GM23338 (cell line): ENCODE data around the gene WWC1. TPM values are rescaled to one million over a fixed set of nuclear protein-coding genes. Genes with fewer than 3 reads are reported as not detected.

ENCODE experiments used
- ATAC-seq: fragments of 200-7000 bp; cut with Tn5 transposase; 3 replicates; pipeline ENCODE4 v1.9.1; 2020
- DNase-seq: peaks from one replicate; pipeline ENCODE4 v3.0.0-alpha.2; 2015; ENCODE audit warnings: low spot score
- H2AFZ ChIP-seq: fragments of 200-600 bp; sonication (generic); 2 replicates; pipeline ENCODE4 v1.8.0; 2016; ENCODE audit warnings: antibody characterized with exemption, mild to moderate bottlenecking, moderate library complexity
- H3F3A ChIP-seq: fragments of 200-600 bp; sonication (generic); replicated peaks from 2 replicates; pipeline ENCODE4 v1.8.0; 2017; ENCODE audit warnings: antibody characterized with exemption, mixed run types, low read depth
- H3K27ac ChIP-seq: fragments of 200-600 bp; sonication (generic); 2 replicates; pipeline ENCODE4 v1.6.1; 2016; ENCODE audit warnings: low read depth
- H3K27me3 ChIP-seq: fragments of 200-600 bp; sonication (generic); 2 replicates; pipeline ENCODE4 v1.8.0; 2016; ENCODE audit warnings: mild to moderate bottlenecking, mixed run types, moderate library complexity; ENCODE audit not compliant: insufficient read depth
- H3K36me3 ChIP-seq: fragments of 200-600 bp; sonication (generic); 2 replicates; pipeline ENCODE4 v1.8.0; 2016; ENCODE audit warnings: mild to moderate bottlenecking; ENCODE audit not compliant: insufficient read depth
- H3K4me1 ChIP-seq: fragments of 200-600 bp; sonication (generic); 2 replicates; pipeline ENCODE4 v1.8.0; 2016; ENCODE audit warnings: mild to moderate bottlenecking, moderate library complexity; ENCODE audit not compliant: insufficient read depth
- H3K4me2 ChIP-seq: fragments of 200-600 bp; sonication (generic); 2 replicates; pipeline ENCODE4 v1.7.1; 2017; ENCODE audit warnings: mixed run types
- H3K4me3 ChIP-seq: fragments of 200-600 bp; sonication (generic); 2 replicates; pipeline ENCODE4 v1.6.1; 2016; ENCODE audit warnings: mixed run types
- H3K79me2 ChIP-seq: fragments of 200-600 bp; sonication (generic); replicated peaks from 2 replicates; pipeline ENCODE4 v1.8.0; 2017; ENCODE audit warnings: mild to moderate bottlenecking; ENCODE audit not compliant: insufficient read depth
- H3K9me2 ChIP-seq: fragments of 200-600 bp; sonication (generic); 2 replicates; pipeline ENCODE4 v1.8.0; 2017; ENCODE audit not compliant: insufficient read depth
- H4K20me1 ChIP-seq: fragments of 200-600 bp; sonication (generic); replicated peaks from 2 replicates; pipeline ENCODE4 v1.8.0; 2017; ENCODE audit warnings: mild to moderate bottlenecking; ENCODE audit not compliant: insufficient read depth
- H3K27ac Mint-ChIP-seq: 2 replicates; pipeline ENCODE4 v1.8.0; 2020; ENCODE audit warnings: inconsistent platforms, mild to moderate bottlenecking, moderate library complexity, mixed read lengths
- H3K27me3 Mint-ChIP-seq: 3 replicates; pipeline ENCODE4 v1.8.0; 2022; ENCODE audit warnings: low read depth, mild to moderate bottlenecking, moderate library complexity, mixed read lengths, inconsistent platforms; ENCODE audit not compliant: insufficient read depth, poor library complexity
- H3K36me3 Mint-ChIP-seq: 3 replicates; pipeline ENCODE4 v1.8.0; 2021; ENCODE audit warnings: low read depth, mild to moderate bottlenecking, inconsistent platforms, moderate library complexity, mixed read lengths
- H3K4me1 Mint-ChIP-seq: 3 replicates; pipeline ENCODE4 v1.8.0; 2020; ENCODE audit warnings: mild to moderate bottlenecking, inconsistent platforms, mixed read lengths
- H3K4me3 Mint-ChIP-seq: 3 replicates; pipeline ENCODE4 v1.8.0; 2021; ENCODE audit warnings: moderate library complexity, mild to moderate bottlenecking, inconsistent platforms, mixed read lengths
- H3K9me3 Mint-ChIP-seq: 3 replicates; pipeline ENCODE4 v1.8.0; 2020; ENCODE audit warnings: moderate library complexity, mild to moderate bottlenecking, inconsistent platforms, mixed read lengths
- CREB1 ChIP-seq: fragments of 250-450 bp; sonication (Bioruptor Pico); IDR thresholded peaks from 2 replicates; pipeline ENCODE4 v1.5.0; 2020; ENCODE audit warnings: low read depth, mild to moderate bottlenecking, moderate library complexity
- EZH2phosphoT487 ChIP-seq: fragments of 200-600 bp; sonication (generic); IDR thresholded peaks from one replicate; pipeline ENCODE4 v1.8.1; 2018; ENCODE audit warnings: antibody characterized with exemption; ENCODE audit not compliant: unreplicated experiment
- JUNB ChIP-seq: IDR thresholded peaks from one replicate; pipeline ENCODE4 v1.6.1; 2016; ENCODE audit warnings: antibody characterized with exemption; ENCODE audit not compliant: unreplicated experiment
- NANOG ChIP-seq: IDR thresholded peaks from 2 replicates; pipeline ENCODE4 v1.6.1; 2016; ENCODE audit warnings: antibody characterized with exemption, borderline replicate concordance
- POLR2AphosphoS5 ChIP-seq: IDR thresholded peaks from 2 replicates; pipeline ENCODE4 v1.6.1; 2016; ENCODE audit warnings: antibody characterized with exemption, low read depth
- ZNF114 ChIP-seq: fragments of 250-450 bp; sonication (Bioruptor Pico); IDR thresholded peaks from 2 replicates; pipeline ENCODE4 v1.5.0; 2020; ENCODE audit warnings: mild to moderate bottlenecking, moderate library complexity
- ZNF331 ChIP-seq: fragments of 250-450 bp; sonication (Bioruptor Pico); IDR thresholded peaks from 2 replicates; pipeline ENCODE4 v1.5.0; 2020; ENCODE audit warnings: low read depth, mild to moderate bottlenecking, moderate library complexity
- polyA plus RNA-seq: library from polyadenylated mRNA; unstranded; fragments of >200 nt; fragmentation: Nextera tagmentation; extraction: Ambion mirVana; gene quantifications from 2 replicates; pipeline ENCODE4 v1.2.1, GENCODE V29; 2016
- total RNA-seq: library from RNA; depleted of rRNA; stranded (reverse); fragments of >200 nt; shearing (Covaris generic); gene quantifications from 2 replicates; pipeline ENCODE4 v1.2.3, GENCODE V29; 2014
- TF ChIP-seq, protein P1 (sequence below): IDR thresholded peaks from one replicate; pipeline ENCODE4 v1.6.1; 2018; ENCODE audit warnings: antibody characterized with exemption; ENCODE audit not compliant: unreplicated experiment
- TF ChIP-seq, protein P2 (sequence below): IDR thresholded peaks from 2 replicates; pipeline ENCODE4 v1.6.1; 2016; ENCODE audit warnings: antibody characterized with exemption
- TF ChIP-seq, protein P3 (sequence below), 2 experiments: fragments of 200-600 bp in 1 of 2; sonication (generic) in 1 of 2; conservative IDR thresholded peaks; 2 replicates each; pipeline versions ENCODE4 v1.5.1 to v1.6.1; 2016 to 2017; ENCODE audit warnings: antibody characterized with exemption in 2 of 2, low read depth in 2 of 2, mild to moderate bottlenecking in 2 of 2, moderate library complexity in 1 of 2

The WWC1 gene
- total and polyA plus RNA-seq, 2 experiments from 2014 or later = 25.4 to 27.8 TPM

GRCh38 chr5:168411871-168412270 lies 120.4 kb downstream of the WWC1 start (continued):
- TF ChIP-seq, protein P1, sequence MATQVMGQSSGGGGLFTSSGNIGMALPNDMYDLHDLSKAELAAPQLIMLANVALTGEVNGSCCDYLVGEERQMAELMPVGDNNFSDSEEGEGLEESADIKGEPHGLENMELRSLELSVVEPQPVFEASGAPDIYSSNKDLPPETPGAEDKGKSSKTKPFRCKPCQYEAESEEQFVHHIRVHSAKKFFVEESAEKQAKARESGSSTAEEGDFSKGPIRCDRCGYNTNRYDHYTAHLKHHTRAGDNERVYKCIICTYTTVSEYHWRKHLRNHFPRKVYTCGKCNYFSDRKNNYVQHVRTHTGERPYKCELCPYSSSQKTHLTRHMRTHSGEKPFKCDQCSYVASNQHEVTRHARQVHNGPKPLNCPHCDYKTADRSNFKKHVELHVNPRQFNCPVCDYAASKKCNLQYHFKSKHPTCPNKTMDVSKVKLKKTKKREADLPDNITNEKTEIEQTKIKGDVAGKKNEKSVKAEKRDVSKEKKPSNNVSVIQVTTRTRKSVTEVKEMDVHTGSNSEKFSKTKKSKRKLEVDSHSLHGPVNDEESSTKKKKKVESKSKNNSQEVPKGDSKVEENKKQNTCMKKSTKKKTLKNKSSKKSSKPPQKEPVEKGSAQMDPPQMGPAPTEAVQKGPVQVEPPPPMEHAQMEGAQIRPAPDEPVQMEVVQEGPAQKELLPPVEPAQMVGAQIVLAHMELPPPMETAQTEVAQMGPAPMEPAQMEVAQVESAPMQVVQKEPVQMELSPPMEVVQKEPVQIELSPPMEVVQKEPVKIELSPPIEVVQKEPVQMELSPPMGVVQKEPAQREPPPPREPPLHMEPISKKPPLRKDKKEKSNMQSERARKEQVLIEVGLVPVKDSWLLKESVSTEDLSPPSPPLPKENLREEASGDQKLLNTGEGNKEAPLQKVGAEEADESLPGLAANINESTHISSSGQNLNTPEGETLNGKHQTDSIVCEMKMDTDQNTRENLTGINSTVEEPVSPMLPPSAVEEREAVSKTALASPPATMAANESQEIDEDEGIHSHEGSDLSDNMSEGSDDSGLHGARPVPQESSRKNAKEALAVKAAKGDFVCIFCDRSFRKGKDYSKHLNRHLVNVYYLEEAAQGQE = no peak
- TF ChIP-seq, protein P2, sequence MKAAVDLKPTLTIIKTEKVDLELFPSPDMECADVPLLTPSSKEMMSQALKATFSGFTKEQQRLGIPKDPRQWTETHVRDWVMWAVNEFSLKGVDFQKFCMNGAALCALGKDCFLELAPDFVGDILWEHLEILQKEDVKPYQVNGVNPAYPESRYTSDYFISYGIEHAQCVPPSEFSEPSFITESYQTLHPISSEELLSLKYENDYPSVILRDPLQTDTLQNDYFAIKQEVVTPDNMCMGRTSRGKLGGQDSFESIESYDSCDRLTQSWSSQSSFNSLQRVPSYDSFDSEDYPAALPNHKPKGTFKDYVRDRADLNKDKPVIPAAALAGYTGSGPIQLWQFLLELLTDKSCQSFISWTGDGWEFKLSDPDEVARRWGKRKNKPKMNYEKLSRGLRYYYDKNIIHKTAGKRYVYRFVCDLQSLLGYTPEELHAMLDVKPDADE = no peak
- no peak for TF ChIP-seq ZNF331 (CRISPR knock-in tag)
- TF ChIP-seq NANOG = no peak
- TF ChIP-seq, protein P3, sequence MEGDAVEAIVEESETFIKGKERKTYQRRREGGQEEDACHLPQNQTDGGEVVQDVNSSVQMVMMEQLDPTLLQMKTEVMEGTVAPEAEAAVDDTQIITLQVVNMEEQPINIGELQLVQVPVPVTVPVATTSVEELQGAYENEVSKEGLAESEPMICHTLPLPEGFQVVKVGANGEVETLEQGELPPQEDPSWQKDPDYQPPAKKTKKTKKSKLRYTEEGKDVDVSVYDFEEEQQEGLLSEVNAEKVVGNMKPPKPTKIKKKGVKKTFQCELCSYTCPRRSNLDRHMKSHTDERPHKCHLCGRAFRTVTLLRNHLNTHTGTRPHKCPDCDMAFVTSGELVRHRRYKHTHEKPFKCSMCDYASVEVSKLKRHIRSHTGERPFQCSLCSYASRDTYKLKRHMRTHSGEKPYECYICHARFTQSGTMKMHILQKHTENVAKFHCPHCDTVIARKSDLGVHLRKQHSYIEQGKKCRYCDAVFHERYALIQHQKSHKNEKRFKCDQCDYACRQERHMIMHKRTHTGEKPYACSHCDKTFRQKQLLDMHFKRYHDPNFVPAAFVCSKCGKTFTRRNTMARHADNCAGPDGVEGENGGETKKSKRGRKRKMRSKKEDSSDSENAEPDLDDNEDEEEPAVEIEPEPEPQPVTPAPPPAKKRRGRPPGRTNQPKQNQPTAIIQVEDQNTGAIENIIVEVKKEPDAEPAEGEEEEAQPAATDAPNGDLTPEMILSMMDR (conservative IDR thresholded peaks at IDR 0.05; ENCODE audit: low read depth in 2 of 2) = no peak
- no peak for TF ChIP-seq ZNF114 (CRISPR knock-in tag)
- TF ChIP-seq CREB1 (CRISPR knock-in tag) = no peak
- TF ChIP-seq EZH2phosphoT487 = no peak
- TF ChIP-seq JUNB = no peak

DNA sequence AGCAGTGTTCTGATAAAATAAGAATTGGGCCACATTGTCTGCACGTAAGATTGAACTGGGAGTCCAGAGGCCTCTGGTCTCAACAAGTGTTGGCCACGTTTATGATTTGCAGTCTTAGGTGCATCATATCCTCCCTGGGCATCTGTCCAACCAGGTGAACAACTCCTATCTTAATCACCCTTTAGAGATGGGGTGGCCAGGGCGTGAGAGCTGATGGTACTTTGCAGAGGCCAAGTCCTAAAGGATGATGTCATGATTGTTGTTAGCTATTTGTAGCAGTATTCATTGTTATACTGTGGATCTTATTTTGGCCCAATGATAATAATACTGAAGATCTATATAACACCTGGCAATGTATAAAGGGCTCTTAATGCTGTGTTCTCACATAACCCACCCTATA lies 121.6 kb downstream of the WWC1 start:
- Mint-ChIP-seq H3K4me3 (no peak overlapping the region), H3K36me3 (peaks cover 35% of the 10 kb centered on the region), H3K27ac (no peak overlapping the region), H3K4me1 (no peaks in the 10 kb centered on the region), H3K27me3 (peaks cover 6% of the 10 kb centered on the region), H3K9me3 (no peaks in the 10 kb centered on the region)
- Histone ChIP-seq H3K9me2 (no peaks in the 10 kb centered on the region), H3F3A (no peaks in the 10 kb centered on the region), H3K4me2 (no peak overlapping the region), H2AFZ (no peak overlapping the region), H3K27ac (no peak overlapping the region), H3K36me3 (peaks cover 6% of the 10 kb centered on the region; the same call in 1 of the 2 replicates), H3K79me2 (no peaks in the 10 kb centered on the region; the same call in 1 of the 2 replicates), H4K20me1 (no peaks in the 10 kb centered on the region), H3K4me3 (no peak overlapping the region), H3K27me3 (no peaks in the 10 kb centered on the region), H3K4me1 (no peaks in the 10 kb centered on the region)
- ATAC-seq = no peak
- no peak for DNase-seq
- TF ChIP-seq EZH2phosphoT487 = no peak
- TF ChIP-seq, protein P2 = no peak
- TF ChIP-seq, protein P1 = no peak
- TF ChIP-seq POLR2AphosphoS5 = no peak
- TF ChIP-seq NANOG = no peak
- TF ChIP-seq, protein P3 (conservative IDR thresholded peaks at IDR 0.05; ENCODE audit: low read depth in 2 of 2) = no peak
- TF ChIP-seq CREB1 (CRISPR knock-in tag) = no peak
- TF ChIP-seq JUNB = no peak
- TF ChIP-seq ZNF114 (CRISPR knock-in tag) = no peak
- TF ChIP-seq ZNF331 (CRISPR knock-in tag) = no peak
